IMR-90 (cell line): ENCODE data around the gene NPAP1. TPM values are rescaled to one million over a fixed set of nuclear protein-coding genes. Genes with fewer than 3 reads are reported as not detected.

ENCODE experiments used
- ATAC-seq: fragments of 200-7000 bp; cut with Tn5 transposase; 2 replicates; pipeline ENCODE4 v1.9.1; 2020; ENCODE audit warnings: low read depth, mild to moderate bottlenecking, moderate library complexity
- BruUV-seq: library from RNA; stranded (reverse); fragments of 400-500 nt; replicated peaks from 2 replicates; lab custom pipeline; 2021; lab: Mats Ljungman, UMichigan
- CTCF ChIA-PET: fragments of 300-600 bp; formaldehyde crosslinking; extraction: SDS; loops from one replicate; lab custom pipeline; 2021; ENCODE audit warnings: antibody characterized with exemption; lab: Yijun Ruan, JAX
- POLR2A ChIA-PET: fragments of 300-600 bp; sonication (Branson Sonifier 250); formaldehyde crosslinking; loops from one replicate; lab custom pipeline; 2022; ENCODE audit warnings: antibody characterized with exemption; ENCODE audit not compliant: unreplicated experiment; lab: Charles Lee
- DNase-seq: peaks from one replicate; pipeline ENCODE4 v3.0.0; 2013
- H2AFZ ChIP-seq: replicated peaks from 2 replicates; pipeline ENCODE3; 2013; ENCODE audit warnings: low read length, mild to moderate bottlenecking; ENCODE audit not compliant: poor library complexity
- H2AK5ac ChIP-seq: 2 replicates; pipeline ENCODE4 v1.6.1; 2013; ENCODE audit warnings: low read depth, low read length, inconsistent platforms
- H2AK9ac ChIP-seq: replicated peaks from 2 replicates; pipeline ENCODE3; 2013; ENCODE audit warnings: mild to moderate bottlenecking, low read depth, low read length, moderate library complexity; ENCODE audit not compliant: poor library complexity
- H2BK120ac ChIP-seq: 2 replicates; pipeline ENCODE4 v1.6.1; 2013; ENCODE audit warnings: low read depth, low read length, inconsistent platforms
- H2BK15ac ChIP-seq: 3 replicates; pipeline ENCODE4 v1.6.1; 2013; ENCODE audit warnings: low read depth, low read length, inconsistent platforms
- H2BK20ac ChIP-seq: 2 replicates; pipeline ENCODE4 v1.6.1; 2013; ENCODE audit warnings: low read depth, mild to moderate bottlenecking, inconsistent platforms, low read length, moderate library complexity
- H2BK5ac ChIP-seq: 2 replicates; pipeline ENCODE4 v1.6.1; 2013; ENCODE audit warnings: mild to moderate bottlenecking, low read depth, low read length, inconsistent platforms; ENCODE audit not compliant: poor library complexity, severe bottlenecking
- H3K14ac ChIP-seq: replicated peaks from 2 replicates; pipeline ENCODE4 v1.6.1; 2013; ENCODE audit warnings: low read depth, low read length, inconsistent platforms
- H3K18ac ChIP-seq: 2 replicates; pipeline ENCODE4 v1.6.1; 2013; ENCODE audit warnings: low read depth, low read length, control low read depth
- H3K23ac ChIP-seq: 2 replicates; pipeline ENCODE4 v1.6.1; 2013; ENCODE audit warnings: low read depth, low read length, inconsistent platforms
- H3K27ac ChIP-seq: 2 replicates; pipeline ENCODE4 v1.5.1; 2013; ENCODE audit warnings: mild to moderate bottlenecking, control low read depth, low read length; ENCODE audit not compliant: insufficient read depth
- H3K27me3 ChIP-seq: 2 replicates; pipeline ENCODE4 v1.6.1; 2013; ENCODE audit warnings: low read length; ENCODE audit not compliant: control insufficient read depth, insufficient read depth
- H3K36me3 ChIP-seq: 2 replicates; pipeline ENCODE4 v1.6.1; 2013; ENCODE audit warnings: low read length, mixed read lengths; ENCODE audit not compliant: control insufficient read depth, insufficient read depth
- H3K4ac ChIP-seq: 2 replicates; pipeline ENCODE4 v1.6.1; 2013; ENCODE audit warnings: low read depth, low read length, inconsistent platforms
- H3K4me1 ChIP-seq: 2 replicates; pipeline ENCODE4 v1.6.1; 2013; ENCODE audit warnings: low read length, mixed read lengths; ENCODE audit not compliant: control insufficient read depth, insufficient read depth
- H3K4me2 ChIP-seq: 2 replicates; pipeline ENCODE4 v1.6.1; 2013; ENCODE audit warnings: low read depth, mild to moderate bottlenecking, control low read depth, low read length, moderate library complexity
- H3K4me3 ChIP-seq: 2 replicates; pipeline ENCODE4 v1.5.1; 2013; ENCODE audit warnings: low read depth, mild to moderate bottlenecking, control low read depth, low read length, moderate library complexity; ENCODE audit not compliant: insufficient read depth
- H3K56ac ChIP-seq: 2 replicates; pipeline ENCODE4 v1.6.1; 2013; ENCODE audit warnings: low read length, inconsistent platforms; ENCODE audit not compliant: insufficient read depth; ENCODE audit errors: extremely low read depth
- H3K79me1 ChIP-seq, 2 experiments: 2 replicates each; pipeline ENCODE4 v1.6.1; 2013; ENCODE audit warnings: low read length in 2 of 2, inconsistent platforms in 1 of 2, low read depth in 1 of 2
- H3K9ac ChIP-seq: 2 replicates; pipeline ENCODE4 v1.6.1; 2013; ENCODE audit warnings: low read depth, low read length, control low read depth
- H3K9me1 ChIP-seq: 2 replicates; pipeline ENCODE4 v1.6.1; 2013; ENCODE audit warnings: low read length, inconsistent platforms; ENCODE audit not compliant: insufficient read depth
- H3K9me3 ChIP-seq: 2 replicates; pipeline ENCODE4 v1.6.1; 2013; ENCODE audit warnings: low read length; ENCODE audit not compliant: control insufficient read depth, insufficient read depth
- H4K20me1 ChIP-seq: 2 replicates; pipeline ENCODE4 v1.6.1; 2013; ENCODE audit warnings: low read length, inconsistent platforms; ENCODE audit not compliant: insufficient read depth
- H4K5ac ChIP-seq: 2 replicates; pipeline ENCODE4 v1.6.1; 2013; ENCODE audit warnings: mild to moderate bottlenecking, low read depth, low read length, control low read depth
- H4K8ac ChIP-seq, 2 experiments: 2 replicates each; pipeline ENCODE4 v1.6.1; 2013; ENCODE audit warnings: low read depth in 2 of 2, low read length in 2 of 2, control low read depth in 1 of 2, inconsistent platforms in 1 of 2
- H4K91ac ChIP-seq: 2 replicates; pipeline ENCODE4 v1.6.1; 2013; ENCODE audit warnings: low read depth, low read length, inconsistent platforms; ENCODE audit not compliant: insufficient read depth
- BHLHE40 ChIP-seq: fragments of 150-350 bp; IDR thresholded peaks from 2 replicates; pipeline ENCODE4 v1.6.1; 2016; ENCODE audit warnings: mild to moderate bottlenecking, low read depth, low read length
- CEBPB ChIP-seq: IDR thresholded peaks from 2 replicates; pipeline ENCODE4 v1.6.1; 2012; ENCODE audit warnings: low read depth, low read length, improper control_type of control experiment
- CHD1 ChIP-seq: IDR thresholded peaks from 2 replicates; pipeline ENCODE4 v1.6.1; 2012; ENCODE audit warnings: low read depth, low read length, improper control_type of control experiment
- CTCF ChIP-seq: conservative IDR thresholded peaks from 2 replicates; pipeline ENCODE4 v1.5.1; 2012; ENCODE audit warnings: mild to moderate bottlenecking, low read depth, low read length, improper control_type of control experiment
- ELK1 ChIP-seq: fragments of 150-350 bp; IDR thresholded peaks from 2 replicates; pipeline ENCODE4 v1.6.1; 2016; ENCODE audit warnings: low read depth, mild to moderate bottlenecking, low read length, moderate library complexity, borderline replicate concordance
- FOS ChIP-seq: fragments of 150-350 bp; IDR thresholded peaks from 2 replicates; pipeline ENCODE4 v1.6.1; 2016; ENCODE audit warnings: low read depth, low read length
- MAFK ChIP-seq: IDR thresholded peaks from 2 replicates; pipeline ENCODE4 v1.6.1; 2012; ENCODE audit warnings: low read depth, low read length, improper control_type of control experiment
- MAZ ChIP-seq: IDR thresholded peaks from 2 replicates; pipeline ENCODE4 v1.6.1; 2012; ENCODE audit warnings: low read depth, mild to moderate bottlenecking, low read length, improper control_type of control experiment, moderate library complexity, borderline replicate concordance
- MXI1 ChIP-seq: IDR thresholded peaks from 2 replicates; pipeline ENCODE4 v1.6.1; 2012; ENCODE audit warnings: low read depth, mild to moderate bottlenecking, low read length, moderate library complexity, borderline replicate concordance
- NFE2L2 ChIP-seq: fragments of 150-350 bp; IDR thresholded peaks from 2 replicates; pipeline ENCODE4 v1.6.1; 2016; ENCODE audit warnings: low read depth, mild to moderate bottlenecking, low read length
- POLR2A ChIP-seq: IDR thresholded peaks from 2 replicates; pipeline ENCODE4 v1.6.1; 2012; ENCODE audit warnings: mild to moderate bottlenecking, low read depth, low read length
- RAD21 ChIP-seq: IDR thresholded peaks from 2 replicates; pipeline ENCODE4 v1.6.1; 2012; ENCODE audit warnings: low read length, improper control_type of control experiment
- RCOR1 ChIP-seq: IDR thresholded peaks from 2 replicates; pipeline ENCODE4 v1.6.1; 2012; ENCODE audit warnings: mild to moderate bottlenecking, low read length, improper control_type of control experiment; ENCODE audit not compliant: insufficient replicate concordance
- RFX5 ChIP-seq: IDR thresholded peaks from 2 replicates; pipeline ENCODE4 v1.8.0; 2012; ENCODE audit warnings: low read depth, mild to moderate bottlenecking, low read length, moderate library complexity
- SMC3 ChIP-seq: fragments of 150-350 bp; IDR thresholded peaks from 2 replicates; pipeline ENCODE4 v1.6.1; 2016; ENCODE audit warnings: low read depth, mild to moderate bottlenecking, antibody characterized with exemption, low read length, moderate library complexity
- USF2 ChIP-seq: fragments of 150-350 bp; IDR thresholded peaks from 2 replicates; pipeline ENCODE4 v1.6.1; 2017; ENCODE audit warnings: mild to moderate bottlenecking, antibody characterized with exemption, low read length, low read depth
- WGBS, 2 experiments: methylation state at CpG; one replicate each; pipeline versions ENCODE4 v1.1.5 to v1.1.7; 2013; ENCODE audit warnings: missing lambda C conversion rate in 2 of 2; ENCODE audit not compliant: insufficient read length in 1 of 2; ENCODE audit errors: extremely low coverage in 2 of 2; 5-methylcytosine and 5-hydroxymethylcytosine counted together
- dilution Hi-C: fragments of 300-500 bp; cut with HindIII; formaldehyde crosslinking; loops from one replicate; pipeline ENCODE4 v1.14.3; 2018; ENCODE audit warnings: low sequenced_read_pairs; ENCODE audit not compliant: unreplicated experiment
- in situ Hi-C: fragments of 300-500 bp; cut with MboI; formaldehyde crosslinking; loops from 3 replicates; pipeline ENCODE4 v1.14.3; 2019; ENCODE audit warnings: low sequenced_read_pairs, inconsistent platforms, mixed read lengths
- intact Hi-C: fragments of 100-400 bp; cut with micrococcal nuclease; formaldehyde crosslinking; loops from 2 replicates; pipeline ENCODE4 v1.10.0; 2022
- polyA plus RNA-seq, 3 experiments: library from polyadenylated mRNA; depleted of rRNA; stranded (reverse); fragments of >200 nt; gene quantifications; 2 replicates each; pipeline ENCODE4 v1.2.3, GENCODE V29; 2012; ENCODE audit warnings: low replicate concordance in 1 of 3
- total RNA-seq: library from RNA; depleted of rRNA; stranded (reverse); fragments of >200 nt; gene quantifications from 2 replicates; pipeline ENCODE4 v1.2.3, GENCODE V29; 2012

NPAP1 gene
- total and polyA plus RNA-seq, 2 of the 4 experiments (the other 2 are of a cell fraction), result not detected

GRCh38 chr15:24633082-24633481 lies 42.5 kb upstream of the NPAP1 start:
- no peaks in the 10 kb centered on the region for H3K79me1 ChIP-seq

More at GRCh38 chr15:24633082-24633481, 42.5 kb upstream of the NPAP1 start:
- ATAC-seq (no peak), DNase-seq (no peak)
- Histone ChIP-seq H3K9me3 (peaks cover 10% of the 10 kb centered on the region), H2BK5ac (no peak overlapping the region), H3K4me2 (no peak overlapping the region), H3K56ac (no peak overlapping the region), H3K23ac (no peak overlapping the region), H3K4ac (no peak overlapping the region), H2BK15ac (no peak overlapping the region), H2BK20ac (no peak overlapping the region), H2AK5ac (no peak overlapping the region), H3K18ac (no peak overlapping the region), H3K14ac (no peak overlapping the region), H4K20me1 (no peaks in the 10 kb centered on the region), H3K36me3 (no peaks in the 10 kb centered on the region), H3K9ac (no peak overlapping the region), H4K5ac (no peak overlapping the region), H3K4me3 (no peak overlapping the region), H3K27me3 (no peaks in the 10 kb centered on the region), H2AK9ac (no peak overlapping the region), H4K91ac (no peak overlapping the region), H2BK120ac (no peak overlapping the region), H3K27ac (no peak overlapping the region), H2AFZ (no peak overlapping the region), H4K8ac (no peak overlapping the region), H3K4me1 (no peaks in the 10 kb centered on the region), H3K9me1 (no peaks in the 10 kb centered on the region)
- dilution Hi-C loops, result no loop called here
- POLR2A ChIA-PET, result no interaction called here
- BruUV-seq, result no TSS peak
- WGBS, 2 experiments, result 88% methylated on average over 2 of the region's 4 CpGs; no CpG with 5 or more reads in 1 of the 2 experiments
- intact Hi-C loops, result no loop called here
- no peak for TF ChIP-seq NFE2L2
- TF ChIP-seq MXI1, result no peak
- no peak for TF ChIP-seq RFX5
- no peak for TF ChIP-seq POLR2A
- TF ChIP-seq RCOR1, result no peak
- TF ChIP-seq MAFK, result no peak
- no peak for TF ChIP-seq ELK1
- TF ChIP-seq CEBPB, result no peak
- TF ChIP-seq BHLHE40, result no peak
- no peak for TF ChIP-seq CHD1
- TF ChIP-seq USF2, result no peak
- TF ChIP-seq MAZ, result no peak
- no peak for TF ChIP-seq RAD21
- no peak for TF ChIP-seq CTCF
- TF ChIP-seq SMC3, result no peak
- TF ChIP-seq FOS, result no peak
- CTCF ChIA-PET, result no interaction called here
- in situ Hi-C loops, result no loop called here
